GM12878 (cell line): Measurements from ENCODE around the gene PHACTR1. TPM values are rescaled to one million over a fixed set of nuclear protein-coding genes. Genes with fewer than 3 reads are reported as not detected.

Experiments
- ESRRA ChIP-seq: IDR thresholded peaks from 2 replicates; pipeline ENCODE4 v1.6.1; 2012; ENCODE audit warnings: mild to moderate bottlenecking, low read length, improper control_type of control experiment
- ETV6 ChIP-seq, 2 experiments: fragments of 450-650 bp in 1 of 2; IDR thresholded peaks in 1 of 2; conservative IDR thresholded peaks in 1 of 2; 2 replicates each; pipeline ENCODE4 v1.6.1; 2014; ENCODE audit warnings: antibody characterized with exemption in 1 of 2, borderline replicate concordance in 1 of 2, low read depth in 1 of 2, mild to moderate bottlenecking in 1 of 2, moderate library complexity in 1 of 2
- HDAC6 ChIP-seq: fragments of 200-600 bp; sonication (generic); IDR thresholded peaks from one replicate; pipeline ENCODE4 v1.8.0; 2017; ENCODE audit warnings: antibody characterized with exemption; ENCODE audit not compliant: unreplicated experiment
- KAT2A ChIP-seq: conservative IDR thresholded peaks from 2 replicates; pipeline ENCODE4 v1.6.1; 2011; ENCODE audit warnings: low read depth, low read length; ENCODE audit not compliant: control insufficient read depth
- polyA plus RNA-seq, 11 experiments: library from polyadenylated mRNA; depleted of rRNA in 4 of 11; unstranded in 6 of 11; stranded (reverse) in 5 of 11; fragments of >200 nt; fragmentation: Nextera tagmentation in 4 of 11; fragmentation: Illumina TruSeq in 1 of 11; extraction: Ambion mirVana in 4 of 11; extraction: Trizol in 1 of 11; gene quantifications; 1 replicate in 1 of 11; 2 replicates in 10 of 11; pipeline versions ENCODE4 v1.2.1 to v1.2.3, GENCODE V29; 2011 to 2016; ENCODE audit warnings: inconsistent platforms in 2 of 11, missing spikeins in 2 of 11, low read depth in 1 of 11
- total RNA-seq, 4 experiments: library from RNA; depleted of rRNA in 3 of 4; stranded (reverse); fragments of >200 nt in 3 of 4; fragmentation: Illumina TruSeq in 1 of 4; extraction: Trizol in 1 of 4; gene quantifications; 2 replicates each; pipeline versions ENCODE4 v1.2.1 to v1.2.3, GENCODE V29; 2013 to 2021
- TF ChIP-seq, protein P1 (sequence below): IDR thresholded peaks from 2 replicates; pipeline ENCODE4 v1.6.1; 2012; ENCODE audit warnings: mild to moderate bottlenecking, low read depth, low read length
- TF ChIP-seq, protein P2 (sequence below): fragments of 450-650 bp; IDR thresholded peaks from 2 replicates; pipeline ENCODE4 v1.6.1; 2014; ENCODE audit warnings: mild to moderate bottlenecking
- TF ChIP-seq, protein P3 (sequence below): IDR thresholded peaks from 2 replicates; pipeline ENCODE4 v1.6.1; 2011; ENCODE audit warnings: low read depth, mild to moderate bottlenecking, low read length, moderate library complexity, borderline replicate concordance; ENCODE audit errors: extremely low read depth

PHACTR1 gene
- total and polyA plus RNA-seq, 10 of the 15 experiments (the other 5 are each of a cell fraction or from before 2014, with no cell fraction given): 34.2 to 94.6 (median 62.3) TPM

GRCh38 chr6:12851123-12851695, 134.6 kb downstream of the PHACTR1 start (continued):
- TF ChIP-seq, protein P1, sequence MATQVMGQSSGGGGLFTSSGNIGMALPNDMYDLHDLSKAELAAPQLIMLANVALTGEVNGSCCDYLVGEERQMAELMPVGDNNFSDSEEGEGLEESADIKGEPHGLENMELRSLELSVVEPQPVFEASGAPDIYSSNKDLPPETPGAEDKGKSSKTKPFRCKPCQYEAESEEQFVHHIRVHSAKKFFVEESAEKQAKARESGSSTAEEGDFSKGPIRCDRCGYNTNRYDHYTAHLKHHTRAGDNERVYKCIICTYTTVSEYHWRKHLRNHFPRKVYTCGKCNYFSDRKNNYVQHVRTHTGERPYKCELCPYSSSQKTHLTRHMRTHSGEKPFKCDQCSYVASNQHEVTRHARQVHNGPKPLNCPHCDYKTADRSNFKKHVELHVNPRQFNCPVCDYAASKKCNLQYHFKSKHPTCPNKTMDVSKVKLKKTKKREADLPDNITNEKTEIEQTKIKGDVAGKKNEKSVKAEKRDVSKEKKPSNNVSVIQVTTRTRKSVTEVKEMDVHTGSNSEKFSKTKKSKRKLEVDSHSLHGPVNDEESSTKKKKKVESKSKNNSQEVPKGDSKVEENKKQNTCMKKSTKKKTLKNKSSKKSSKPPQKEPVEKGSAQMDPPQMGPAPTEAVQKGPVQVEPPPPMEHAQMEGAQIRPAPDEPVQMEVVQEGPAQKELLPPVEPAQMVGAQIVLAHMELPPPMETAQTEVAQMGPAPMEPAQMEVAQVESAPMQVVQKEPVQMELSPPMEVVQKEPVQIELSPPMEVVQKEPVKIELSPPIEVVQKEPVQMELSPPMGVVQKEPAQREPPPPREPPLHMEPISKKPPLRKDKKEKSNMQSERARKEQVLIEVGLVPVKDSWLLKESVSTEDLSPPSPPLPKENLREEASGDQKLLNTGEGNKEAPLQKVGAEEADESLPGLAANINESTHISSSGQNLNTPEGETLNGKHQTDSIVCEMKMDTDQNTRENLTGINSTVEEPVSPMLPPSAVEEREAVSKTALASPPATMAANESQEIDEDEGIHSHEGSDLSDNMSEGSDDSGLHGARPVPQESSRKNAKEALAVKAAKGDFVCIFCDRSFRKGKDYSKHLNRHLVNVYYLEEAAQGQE: no peak
- TF ChIP-seq, protein P2, sequence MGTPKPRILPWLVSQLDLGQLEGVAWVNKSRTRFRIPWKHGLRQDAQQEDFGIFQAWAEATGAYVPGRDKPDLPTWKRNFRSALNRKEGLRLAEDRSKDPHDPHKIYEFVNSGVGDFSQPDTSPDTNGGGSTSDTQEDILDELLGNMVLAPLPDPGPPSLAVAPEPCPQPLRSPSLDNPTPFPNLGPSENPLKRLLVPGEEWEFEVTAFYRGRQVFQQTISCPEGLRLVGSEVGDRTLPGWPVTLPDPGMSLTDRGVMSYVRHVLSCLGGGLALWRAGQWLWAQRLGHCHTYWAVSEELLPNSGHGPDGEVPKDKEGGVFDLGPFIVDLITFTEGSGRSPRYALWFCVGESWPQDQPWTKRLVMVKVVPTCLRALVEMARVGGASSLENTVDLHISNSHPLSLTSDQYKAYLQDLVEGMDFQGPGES: no peak
- TF ChIP-seq ETV6 (conservative IDR thresholded peaks at IDR 0.05 in 1 of 2, IDR thresholded peaks at IDR 0.05 in 1 of 2; ENCODE audit: borderline replicate concordance in 1 of 2, low read depth in 1 of 2) (no peak), KAT2A (no peak), ESRRA (no peak), HDAC6 (no peak)
- TF ChIP-seq, protein P3, sequence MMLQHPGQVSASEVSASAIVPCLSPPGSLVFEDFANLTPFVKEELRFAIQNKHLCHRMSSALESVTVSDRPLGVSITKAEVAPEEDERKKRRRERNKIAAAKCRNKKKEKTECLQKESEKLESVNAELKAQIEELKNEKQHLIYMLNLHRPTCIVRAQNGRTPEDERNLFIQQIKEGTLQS: no peak
